OCI-LY3 (cell line): ENCODE results near the gene ELFN1.
"Not testable (repeated sequence)": the region's sequence is repeated elsewhere in the genome, so short reads cannot be mapped to it uniquely, and the experiment has no call there.

ENCODE experiments used
- H2AFZ ChIP-seq: fragments of 200-600, 300-600 bp; shearing (Covaris generic); 2 replicates; pipeline ENCODE4 v1.6.0; 2014; ENCODE audit warnings: antibody characterized with exemption, low read depth, low read length
- H3K27ac ChIP-seq: fragments of 200-600, 300-600 bp; sonication (generic); 2 replicates; pipeline ENCODE4 v1.5.1; 2014; ENCODE audit warnings: mild to moderate bottlenecking, low read length, moderate library complexity, mixed read lengths
- H3K27me3 ChIP-seq: fragments of 200-600, 300-600 bp; sonication (generic); 2 replicates; pipeline ENCODE4 v1.6.1; 2014; ENCODE audit warnings: low read depth, low read length, mixed read lengths
- H3K36me3 ChIP-seq: fragments of 200-600, 300-600 bp; sonication (generic); replicated peaks from 2 replicates; pipeline ENCODE3; 2014; ENCODE audit warnings: low read depth, low read length, mixed read lengths
- H3K4me1 ChIP-seq: fragments of 300-600, 200-600 bp; sonication (generic); 2 replicates; pipeline ENCODE4 v1.6.1; 2014; ENCODE audit warnings: low read length, mixed read lengths
- H3K4me2 ChIP-seq: fragments of 200-600, 300-600 bp; sonication (generic); 2 replicates; pipeline ENCODE4 v1.6.1; 2014; ENCODE audit warnings: low read length, mixed read lengths
- H3K4me3 ChIP-seq: fragments of 300-600, 200-600 bp; sonication (generic); 2 replicates; pipeline ENCODE4 v1.5.1; 2014; ENCODE audit warnings: antibody characterized with exemption, mild to moderate bottlenecking, low read length, moderate library complexity
- H3K79me2 ChIP-seq: fragments of 300-600, 200-600 bp; shearing (Covaris generic); 2 replicates; pipeline ENCODE4 v1.6.1; 2014; ENCODE audit warnings: mild to moderate bottlenecking, low read length, mixed read lengths
- H3K9ac ChIP-seq: fragments of 300-600, 200-600 bp; shearing (Covaris generic); 2 replicates; pipeline ENCODE4 v1.6.0; 2014; ENCODE audit warnings: mild to moderate bottlenecking, low read length, moderate library complexity
- H3K9me3 ChIP-seq: fragments of 200-600, 300-600 bp; shearing (Covaris generic); 2 replicates; pipeline ENCODE4 v1.6.1; 2014; ENCODE audit warnings: low read length, mixed read lengths; ENCODE audit not compliant: insufficient read depth
- H4K20me1 ChIP-seq: fragments of 200-600, 300-600 bp; sonication (generic); 2 replicates; pipeline ENCODE4 v1.6.1; 2016; ENCODE audit warnings: low read length, mixed read lengths; ENCODE audit not compliant: insufficient read depth
- CTCF ChIP-seq: fragments of 200-600, 300-600 bp; sonication (generic); IDR thresholded peaks from 2 replicates; pipeline ENCODE4 v1.5.1; 2014; ENCODE audit warnings: antibody characterized with exemption, low read length, low read depth
- EZH2phosphoT487 ChIP-seq: fragments of 200-600 bp; shearing (Covaris generic); IDR thresholded peaks from 2 replicates; pipeline ENCODE4 v1.6.1; 2018; ENCODE audit warnings: antibody characterized with exemption, mixed run types, low read depth

ELFN1 gene

GRCh38 chr7:1717095-1717483 is 47.0 kb downstream of the ELFN1 start:
- no peak overlapping the region for H3K9ac ChIP-seq
- no peak overlapping the region for H3K4me3 ChIP-seq
- H2AFZ ChIP-seq: no peak overlapping the region
- no peaks in the 10 kb centered on the region for H3K4me1 ChIP-seq
- no peaks in the 10 kb centered on the region for H3K79me2 ChIP-seq
- no peaks in the 10 kb centered on the region for H3K36me3 ChIP-seq
- no peak for TF ChIP-seq CTCF
- no peak for TF ChIP-seq EZH2phosphoT487
- no peak overlapping the region for H3K4me2 ChIP-seq
- no peaks in the 10 kb centered on the region for H4K20me1 ChIP-seq
- no peaks in the 10 kb centered on the region for H3K27me3 ChIP-seq
- no peak overlapping the region for H3K27ac ChIP-seq
- no peaks in the 10 kb centered on the region for H3K9me3 ChIP-seq

- no peak overlapping the region for H3K9ac ChIP-seq
- H4K20me1 ChIP-seq: no peaks in the 10 kb centered on the region
- H3K27me3 ChIP-seq: no peaks in the 10 kb centered on the region
- no peaks in the 10 kb centered on the region for H3K4me1 ChIP-seq
- H3K36me3 ChIP-seq: no peaks in the 10 kb centered on the region
- H3K4me2 ChIP-seq: no peak overlapping the region
- H3K4me3 ChIP-seq: no peak overlapping the region
- TF ChIP-seq CTCF (no peak), EZH2phosphoT487 (no peak)
- H3K9me3 ChIP-seq: no peaks in the 10 kb centered on the region
- no peak overlapping the region for H3K27ac ChIP-seq
- no peaks in the 10 kb centered on the region for H3K79me2 ChIP-seq
- H2AFZ ChIP-seq: no peak overlapping the region
Measured at GRCh38 chr7:1717903-1718676, 48.0 kb downstream of the ELFN1 start.

GRCh38 chr7:1718850-1719249 is 48.8 kb downstream of the ELFN1 start:
- H3K27me3 ChIP-seq, H2AFZ ChIP-seq, H3K9ac ChIP-seq, H3K79me2 ChIP-seq, H3K9me3 ChIP-seq, H4K20me1 ChIP-seq, H3K4me1 ChIP-seq, H3K36me3 ChIP-seq, H3K4me2 ChIP-seq, H3K4me3 ChIP-seq, H3K27ac ChIP-seq: not testable (repeated sequence)

- H2AFZ ChIP-seq, H3K4me1 ChIP-seq, H3K4me2 ChIP-seq, H3K79me2 ChIP-seq, H3K4me3 ChIP-seq, H4K20me1 ChIP-seq, H3K27me3 ChIP-seq, H3K36me3 ChIP-seq, H3K9me3 ChIP-seq, H3K9ac ChIP-seq, H3K27ac ChIP-seq: not testable (repeated sequence)
Measured at GRCh38 chr7:1719256-1719655, 49.2 kb downstream of the ELFN1 start.

GRCh38 chr7:1719913-1720312 is 49.8 kb downstream of the ELFN1 start:
- Histone ChIP-seq H3K79me2 (no peaks in the 10 kb centered on the region), H4K20me1 (no peaks in the 10 kb centered on the region), H3K4me1 (no peaks in the 10 kb centered on the region), H2AFZ (no peak overlapping the region), H3K4me2 (no peak overlapping the region), H3K27me3 (no peaks in the 10 kb centered on the region), H3K4me3 (no peak overlapping the region), H3K9me3 (no peaks in the 10 kb centered on the region), H3K36me3 (no peaks in the 10 kb centered on the region), H3K27ac (no peak overlapping the region), H3K9ac (no peak overlapping the region)
- TF ChIP-seq CTCF: no peak
- no peak for TF ChIP-seq EZH2phosphoT487
